PC-3 (cell line): ENCODE measurements around the gene DOCK10.

ENCODE experiments used
- CTCF ChIP-seq: fragments of 300-600 bp; sonication (generic); conservative IDR thresholded peaks from 2 replicates; pipeline ENCODE4 v1.5.1; 2017; ENCODE audit warnings: antibody characterized with exemption, low read depth, mild to moderate bottlenecking, low read length
- EZH2 ChIP-seq: fragments of 300-600 bp; sonication (generic); IDR thresholded peaks from one replicate; pipeline ENCODE4 v1.6.1; 2017; ENCODE audit warnings: antibody characterized with exemption, mild to moderate bottlenecking, low read length; ENCODE audit not compliant: unreplicated experiment
- EZH2phosphoT487 ChIP-seq: fragments of 300-600 bp; sonication (generic); IDR thresholded peaks from 2 replicates; pipeline ENCODE4 v1.6.1; 2018; ENCODE audit warnings: mild to moderate bottlenecking, antibody characterized with exemption, low read length, borderline replicate concordance

GRCh38 chr2:224958873-224959272 is 83.4 kb downstream of the DOCK10 start:
- no peak for TF ChIP-seq CTCF
- no peak for TF ChIP-seq EZH2phosphoT487
- no peak for TF ChIP-seq EZH2
